ENCODE data around the gene IBSP. TPM values are rescaled to one million over a fixed set of nuclear protein-coding genes. Genes with fewer than 3 reads are reported as not detected.

IBSP gene
- total and polyA plus RNA-seq, 9 of the 15 experiments (the other 6 are each of a cell fraction or from before 2014, with no cell fraction given), result not detected

- in situ Hi-C loops (cut with MboI) (no loop called here), intact Hi-C loops (cut with micrococcal nuclease) (no loop called here)
- DNase-seq (ENCODE audit: extremely low read depth in 1 of 4, low spot score in 3 of 4) (peak; percentile 10 to 54 (median 24)), ATAC-seq (peak; percentile 92), FAIRE-seq (no peak)
- no peak overlapping the region for H3K4me3 ChIP-seq
- H3K36me3 ChIP-seq (ENCODE audit: control insufficient read depth, insufficient read depth, low read length), result no peaks in the 10 kb centered on the region
- H2AFZ ChIP-seq (ENCODE audit: low read depth, low read length), result peak overlapping the region; percentile 95
- H3K9me1 ChIP-seq (ENCODE audit: control insufficient read depth, insufficient read depth, low read length), result no peaks in the 10 kb centered on the region
- peaks cover 0 to 14% of the 10 kb centered on the region in 2 experiments; a peak in 4 of 5 replicates for H3K4me1 ChIP-seq (replicated peaks in 1 of 2; ENCODE audit: control insufficient read depth in 2 of 2, insufficient read depth in 2 of 2, low read length in 2 of 2)
- WGBS (ENCODE audit: insufficient coverage, low coverage, missing lambda C conversion rate), result 13% methylated on average over 8 of the region's 8 CpGs
- BruUV-seq (replicated peaks), result no TSS peak
- no peaks in the 10 kb centered on the region for H3K27me3 ChIP-seq (ENCODE audit: control insufficient read depth in 2 of 2, insufficient read depth in 2 of 2, low read length in 2 of 2)
- no peaks in the 10 kb centered on the region for H3K79me2 ChIP-seq (ENCODE audit: control insufficient read depth, insufficient read depth, low read length)
- ChIA-PET POLR2A (interaction anchor here (0.6 kb wide), 2 partner anchors 23 to 190 kb away, joined by 3 read pairs; no protein-coding TSS in a partner anchor), CTCF (ENCODE audit: low intra/inter-chr PET ratio) (no interaction called here)
- peak overlapping the region; percentile 62; the same call in 2 of the 3 replicates for H3K27ac ChIP-seq (ENCODE audit: extremely low read depth, low read depth, low read length)
- no peaks in the 10 kb centered on the region for H4K20me1 ChIP-seq (replicated peaks; ENCODE audit: control insufficient read depth, insufficient read depth, low read length)
- no peak overlapping the region; a peak in 1 of 4 replicates for H3K9ac ChIP-seq (ENCODE audit: insufficient read depth in 1 of 2, low read depth in 2 of 2, low read length in 2 of 2)
- H3K4me2 ChIP-seq (ENCODE audit: insufficient read depth, low read length), result peak overlapping the region; percentile 38; the same call in 1 of the 2 replicates
- no peaks in the 10 kb centered on the region for H3K9me3 ChIP-seq (replicated peaks; ENCODE audit: control insufficient read depth, insufficient read depth, low read depth, low read length)
- TF ChIP-seq RCOR1 (IDR thresholded peaks at IDR 0.05; ENCODE audit: borderline replicate concordance in 1 of 2, low read depth in 2 of 2, low read length in 2 of 2) (peak in 1 of 2 experiments; percentile 17; a peak in 1 of 4 replicates), ZNF316 (IDR thresholded peaks at IDR 0.05) (peak; percentile 93), POU5F1 (IDR thresholded peaks at IDR 0.05; ENCODE audit: borderline replicate concordance, low read depth, low read length, partially characterized antibody) (no peak), XRCC4 (IDR thresholded peaks at IDR 0.05; ENCODE audit: extremely low read depth, insufficient read depth, insufficient read length) (no peak), POLR2A (conservative IDR thresholded peaks at IDR 0.05) (no peak), C11orf30 (IDR thresholded peaks at IDR 0.05; ENCODE audit: low read depth) (peak; percentile 89), SNAPC5 (CRISPR knock-in tag; IDR thresholded peaks at IDR 0.05) (no peak), GABPB1 (CRISPR knock-in tag; IDR thresholded peaks at IDR 0.05) (no peak), DPF2 (IDR thresholded peaks at IDR 0.05) (0 out of 2 replicates have a peak, but pooled peaks have one; percentile 32), TRIM24 (IDR thresholded peaks at IDR 0.05) (peak; percentile 44 to 58; a peak in 3 of 4 replicates), TAF9B (IDR thresholded peaks at IDR 0.05; ENCODE audit: partially characterized antibody) (peak; percentile 44), MAFG (tag; conservative IDR thresholded peaks at IDR 0.05) (peak; percentile 92), HOMEZ (CRISPR knock-in tag; IDR thresholded peaks at IDR 0.05) (no peak), ATF1 (CRISPR knock-in tag; IDR thresholded peaks at IDR 0.05) (no peak), ATF1 (tag; IDR thresholded peaks at IDR 0.05) (0 out of 2 replicates have a peak, but pooled peaks have one; percentile 10), SMAD4 (CRISPR knock-in tag; conservative IDR thresholded peaks at IDR 0.05) (0 out of 2 replicates have a peak, but pooled peaks have one; percentile 40)
- TF ChIP-seq, protein P1, sequence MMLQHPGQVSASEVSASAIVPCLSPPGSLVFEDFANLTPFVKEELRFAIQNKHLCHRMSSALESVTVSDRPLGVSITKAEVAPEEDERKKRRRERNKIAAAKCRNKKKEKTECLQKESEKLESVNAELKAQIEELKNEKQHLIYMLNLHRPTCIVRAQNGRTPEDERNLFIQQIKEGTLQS (IDR thresholded peaks at IDR 0.05), result peak; percentile 62
- TF ChIP-seq, protein P1 (CRISPR knock-in tag; conservative IDR thresholded peaks at IDR 0.05), result no peak
Measured at GRCh38 chr4:87819281-87819919, 20.0 kb downstream of the IBSP start.
